IPS DF 4.7 (cell line): ENCODE results near the gene TPD52L2.
"Not testable (repeated sequence)": the region's sequence is repeated elsewhere in the genome, so short reads cannot be mapped to it uniquely, and the experiment has no call there.

ENCODE experiments used
- DNase-seq: peaks from one replicate; pipeline ENCODE4 v3.0.0-alpha.2; 2013; ENCODE audit warnings: low spot score; ENCODE audit errors: extremely low read depth

The TPD52L2 gene

GRCh38 chr20:63835021-63835858 lies 29.8 kb upstream of the TPD52L2 start:
- DNase-seq, result no peak

GRCh38 chr20:63836458-63837344 lies 28.4 kb upstream of the TPD52L2 start:
- no peak for DNase-seq

GRCh38 chr20:63837479-63837878 lies 27.6 kb upstream of the TPD52L2 start:
- DNase-seq, result no peak

DNA sequence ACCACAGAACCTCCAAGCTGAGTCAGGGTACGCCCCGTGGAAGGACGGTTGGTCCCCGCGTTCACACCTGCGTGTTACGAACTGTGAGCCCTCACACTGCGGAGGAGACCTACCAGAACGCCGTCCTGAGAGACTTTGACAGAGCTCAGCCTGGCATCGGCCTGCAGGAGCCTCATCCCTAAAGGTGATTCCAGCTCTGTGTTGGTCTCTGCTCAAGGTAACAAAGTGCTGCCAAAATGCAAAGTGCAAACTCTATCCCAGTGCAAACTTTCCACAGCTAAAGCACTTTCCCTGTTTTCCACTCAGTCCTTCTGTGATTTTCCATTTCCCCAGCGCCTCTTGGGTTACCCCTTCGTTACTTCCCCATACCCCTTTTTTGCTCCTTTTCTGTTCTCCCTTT lies 25.4 kb upstream of the TPD52L2 start:
- DNase-seq, result no peak

GRCh38 chr20:63840405-63840828 lies 24.7 kb upstream of the TPD52L2 start:
- no peak for DNase-seq

DNA sequence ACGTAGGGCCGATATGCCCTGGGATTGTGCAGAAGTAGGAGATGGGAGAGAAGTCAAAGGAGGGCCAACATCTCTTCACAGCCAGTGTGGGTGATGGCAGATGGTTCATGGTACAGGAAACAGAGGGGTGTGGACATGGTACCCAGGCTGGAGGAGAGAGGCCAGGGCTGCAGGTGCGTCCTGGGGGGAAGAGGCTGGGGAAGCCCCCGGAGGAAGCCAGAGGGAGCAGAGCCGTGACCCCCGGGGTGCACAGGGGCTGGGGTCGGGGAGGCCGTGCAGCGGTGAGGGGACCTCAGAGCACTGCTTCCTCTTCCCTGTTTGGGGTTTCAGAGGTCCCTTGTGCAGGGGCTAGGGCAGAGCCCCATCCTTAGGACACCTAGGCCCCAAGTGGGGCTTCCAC lies 22.8 kb upstream of the TPD52L2 start:
- no peak for DNase-seq

- DNase-seq, result no peak
These were observed 21.8 kb upstream of the TPD52L2 start for GRCh38 chr20:63843222-63843621.

GRCh38 chr20:63843778-63844177 lies 21.3 kb upstream of the TPD52L2 start:
- DNase-seq, result no peak

DNA sequence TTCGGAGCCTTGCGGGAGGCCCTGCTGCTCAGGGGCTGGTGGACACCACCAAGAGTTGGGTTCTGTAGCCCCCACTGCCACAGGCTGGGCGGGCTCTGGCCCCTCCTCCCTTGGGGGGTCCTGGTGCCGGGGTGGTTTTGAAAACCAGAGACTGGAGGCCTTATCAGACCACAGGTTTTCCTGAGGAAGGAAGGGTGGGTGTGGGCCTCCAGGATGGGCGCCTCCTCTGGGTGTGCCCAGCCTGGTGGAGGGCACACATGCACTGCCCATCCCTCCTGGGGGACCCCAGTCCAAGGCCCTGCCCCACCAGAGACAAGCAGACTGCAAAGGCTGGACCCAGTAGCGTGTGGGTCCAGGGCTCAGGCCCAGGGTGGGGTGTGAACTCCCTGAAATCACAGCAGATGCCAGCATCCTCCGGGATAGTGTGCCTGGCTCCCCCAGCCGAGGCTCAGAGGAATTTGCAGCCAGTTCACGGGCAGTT lies 20.5 kb upstream of the TPD52L2 start:
- no peak for DNase-seq

- no peak for DNase-seq
These were observed 18.8 kb upstream of the TPD52L2 start for GRCh38 chr20:63846128-63846771.

DNA sequence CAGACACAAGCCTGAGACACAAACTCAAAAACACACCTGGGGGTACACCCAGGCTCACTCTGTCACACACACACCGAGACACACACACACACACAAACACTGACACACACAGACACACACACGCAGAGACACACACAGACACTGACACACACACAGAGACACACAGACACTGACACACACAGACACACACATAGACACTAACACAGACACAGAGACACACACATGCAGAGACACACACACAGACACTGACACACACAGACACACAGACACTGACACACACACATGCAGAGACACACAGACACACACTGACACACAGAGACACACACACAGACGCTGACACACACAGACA lies 18.2 kb upstream of the TPD52L2 start:
- DNase-seq, result no peak

DNA sequence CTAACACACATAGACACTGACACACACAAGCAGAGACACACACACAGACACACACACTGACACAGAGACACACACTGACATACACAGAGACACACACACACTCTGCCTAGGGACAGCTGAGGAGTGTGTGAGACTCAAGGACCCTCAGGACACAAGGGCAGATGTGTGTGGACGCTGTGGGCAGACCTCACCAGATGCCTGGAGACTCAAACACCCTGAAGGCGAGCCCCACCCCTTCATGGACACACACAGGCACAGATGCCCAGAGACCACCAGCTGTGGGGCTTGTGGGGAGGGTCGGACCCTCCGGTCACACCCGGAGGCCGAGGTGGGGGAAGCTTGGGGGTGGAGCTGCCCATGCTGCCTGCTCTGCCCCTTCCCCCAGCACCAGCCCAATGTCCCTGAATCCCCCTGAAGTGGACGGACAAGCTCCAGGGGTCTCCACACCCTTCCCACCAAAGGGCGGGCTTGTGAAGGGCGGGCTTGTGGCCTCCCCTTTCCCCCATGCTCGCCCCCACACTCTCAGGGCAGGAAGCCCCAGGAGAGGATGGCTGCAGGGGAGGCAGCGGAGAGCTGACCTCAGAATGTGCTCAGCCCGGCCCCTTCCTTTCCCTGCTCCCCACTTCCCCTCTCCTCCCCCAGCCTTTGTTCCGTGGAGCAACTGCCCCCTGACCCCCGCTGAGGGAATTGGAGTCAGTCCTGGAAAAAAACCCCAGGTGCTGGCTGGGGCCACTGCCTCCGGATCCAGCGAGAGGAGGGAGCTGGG lies 17.6 kb upstream of the TPD52L2 start:
- DNase-seq, result no peak

GRCh38 chr20:63848003-63848911 lies 16.8 kb upstream of the TPD52L2 start:
- no peak for DNase-seq

DNA sequence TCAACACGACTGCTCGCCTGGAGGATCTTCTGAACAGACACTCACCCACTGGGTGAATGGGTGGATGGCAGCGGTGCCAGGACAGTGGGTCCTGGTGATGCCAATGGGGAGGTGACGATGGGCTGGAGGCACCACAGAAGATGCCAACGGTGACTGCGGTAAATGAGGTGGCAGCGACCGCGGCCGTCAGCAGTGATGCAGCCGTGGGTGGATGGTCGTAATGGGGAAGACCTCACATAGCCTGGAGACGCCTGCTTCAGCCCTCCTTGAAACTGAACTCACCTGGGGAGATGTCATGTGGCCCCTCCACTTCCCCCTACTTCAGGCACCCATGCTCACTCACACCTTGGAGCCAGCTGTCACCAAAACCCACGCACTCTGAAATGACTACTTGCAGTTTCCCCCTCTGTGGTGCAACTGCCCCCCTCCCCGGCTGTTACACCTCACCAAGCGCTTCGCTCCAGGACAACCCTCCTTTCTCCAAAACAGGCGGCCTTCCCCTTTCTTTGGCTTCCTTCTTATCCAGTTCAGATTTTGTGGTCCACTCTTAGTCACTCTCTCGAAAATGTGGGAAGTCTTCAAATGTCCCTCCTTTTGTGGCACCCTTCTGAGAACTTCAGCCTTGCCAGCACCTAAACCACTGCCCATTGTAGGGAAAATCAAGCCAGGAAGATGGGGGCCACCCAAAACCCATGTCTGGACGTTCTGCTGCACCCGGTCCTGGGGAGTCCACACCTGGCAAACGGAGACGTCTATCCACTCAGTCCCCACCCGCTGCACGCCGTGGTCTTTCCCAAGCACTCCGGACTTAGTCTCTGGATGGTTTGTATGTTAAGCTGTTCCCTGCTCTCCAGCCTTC lies 14.2 kb upstream of the TPD52L2 start:
- no peak for DNase-seq

GRCh38 chr20:63851548-63851943 lies 13.5 kb upstream of the TPD52L2 start:
- DNase-seq, result not testable (repeated sequence)

DNA sequence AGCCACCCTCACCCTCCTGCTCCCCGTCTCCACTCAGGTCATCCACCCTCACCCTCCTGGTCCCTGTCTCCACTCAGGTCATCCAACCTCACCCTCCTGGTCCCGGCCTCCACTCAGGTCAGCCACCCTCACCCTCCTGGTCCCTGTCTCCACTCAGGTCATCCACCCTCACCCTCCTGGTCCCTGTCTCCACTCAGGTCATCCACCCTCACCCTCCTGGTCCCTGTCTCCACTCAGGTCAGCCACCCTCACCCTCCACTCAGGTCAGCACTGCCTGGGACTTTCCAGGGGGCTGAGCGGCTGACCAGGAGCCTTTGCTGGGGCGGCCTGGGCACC lies 11.4 kb upstream of the TPD52L2 start:
- not testable (repeated sequence) for DNase-seq

DNA sequence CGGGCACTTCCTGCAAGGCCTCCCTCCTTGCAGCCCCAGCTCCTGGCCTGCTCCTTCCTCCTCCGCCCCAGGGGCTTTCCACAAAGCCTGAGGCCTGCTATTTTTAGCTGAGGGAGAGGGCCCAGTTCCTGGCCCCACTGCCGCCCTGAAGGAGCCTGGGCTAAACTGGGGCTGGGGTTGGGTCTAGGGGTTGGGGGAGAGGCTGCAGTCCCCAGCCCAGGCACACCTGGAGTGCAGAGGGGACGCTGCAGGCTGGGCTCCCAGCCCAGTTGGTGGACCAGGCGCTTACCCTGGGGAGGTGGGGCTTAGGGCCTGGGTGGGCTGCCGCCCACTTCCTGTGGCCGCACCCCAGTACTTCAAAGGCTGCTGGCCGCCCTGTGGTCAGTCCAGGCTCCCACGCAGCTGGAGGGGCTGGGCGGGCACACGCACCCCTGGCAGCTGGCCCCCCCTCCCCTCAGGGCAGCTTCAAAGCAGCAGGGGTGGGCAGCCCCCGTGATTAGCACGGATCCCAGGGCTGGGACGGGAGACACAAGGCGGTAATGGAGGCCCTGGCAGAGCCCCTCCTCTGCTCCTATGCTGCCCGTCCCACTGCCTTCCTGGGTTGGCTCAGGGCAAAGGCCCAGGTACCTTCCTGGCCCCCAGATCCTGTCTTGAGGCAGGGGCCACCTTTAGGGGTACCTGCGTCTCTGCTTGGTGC lies 10.9 kb upstream of the TPD52L2 start:
- DNase-seq, result no peak

- no peak for DNase-seq
These were observed 10.2 kb upstream of the TPD52L2 start for GRCh38 chr20:63854766-63855362.
